Tibial nerve (tissue), 4 donors: ENCODE measurements around the gene EPB41L4A.

ENCODE experiments used
- CTCF ChIP-seq, 5 experiments: fragments of 200-600 bp in 3 of 5; fragments of 450-650 bp in 2 of 5; sonication (generic) in 3 of 5; IDR thresholded peaks; one replicate each; pipeline ENCODE4 v1.5.1; 2016 to 2019; ENCODE audit warnings: antibody characterized with exemption in 5 of 5, mild to moderate bottlenecking in 3 of 5, moderate library complexity in 2 of 5
- EP300 ChIP-seq, 2 donors: sonication (generic); formaldehyde crosslinking; IDR thresholded peaks; one replicate each; pipeline ENCODE4 v1.6.1; 2017; ENCODE audit warnings: antibody characterized with exemption in 2 of 2, mild to moderate bottlenecking in 1 of 2

- TF ChIP-seq EP300 (IDR thresholded peaks at IDR 0.05) = no peak
- TF ChIP-seq CTCF (IDR thresholded peaks at IDR 0.05) = no peak
Measured at GRCh38 chr5:112192072-112192471, 227.0 kb downstream of the EPB41L4A start.
